PC-3 (cell line): Measurements from ENCODE around the gene CELF6. TPM values are rescaled to one million over a fixed set of nuclear protein-coding genes. Genes with fewer than 3 reads are reported as not detected.

Experiments
- ATAC-seq: fragments of 200-7000 bp; cut with Tn5 transposase; 2 replicates; pipeline ENCODE4 v1.9.1; 2020; ENCODE audit warnings: mild to moderate bottlenecking, moderate library complexity
- BruUV-seq: library from RNA; stranded (reverse); fragments of 400-500 nt; replicated peaks from 2 replicates; lab custom pipeline; 2021; lab: Mats Ljungman, UMichigan
- CTCF ChIA-PET: fragments of 300-600 bp; sonication (Branson Sonifier 250); formaldehyde crosslinking; loops from one replicate; lab custom pipeline; 2022; ENCODE audit warnings: antibody characterized with exemption; lab: Charles Lee
- POLR2A ChIA-PET: fragments of 300-600 bp; sonication (Branson Sonifier 250); formaldehyde crosslinking; loops from one replicate; lab custom pipeline; 2022; ENCODE audit warnings: antibody characterized with exemption; ENCODE audit not compliant: unreplicated experiment; lab: Charles Lee
- DNase-seq: peaks from one replicate; pipeline ENCODE4 v3.0.0-alpha.2; 2015
- H2AFZ ChIP-seq: fragments of 300-600 bp; sonication (generic); 2 replicates; pipeline ENCODE4 v1.6.0; 2016; ENCODE audit warnings: antibody characterized with exemption, low read length
- H3F3A ChIP-seq: fragments of 300-600 bp; sonication (generic); one replicate; pipeline ENCODE4 v1.6.0; 2017; ENCODE audit warnings: antibody characterized with exemption, low read length, control low read depth, mild to moderate bottlenecking; ENCODE audit not compliant: unreplicated experiment
- H3K27ac ChIP-seq: fragments of 300-600 bp; sonication (generic); 2 replicates; pipeline ENCODE4 v1.5.1; 2016; ENCODE audit warnings: mild to moderate bottlenecking, low read length
- H3K27me3 ChIP-seq: fragments of 300-600 bp; sonication (generic); 2 replicates; pipeline ENCODE4 v1.6.1; 2016; ENCODE audit warnings: low read length, mixed read lengths
- H3K36me3 ChIP-seq: fragments of 300-600 bp; sonication (generic); 2 replicates; pipeline ENCODE4 v1.6.1; 2016; ENCODE audit warnings: low read depth, mixed run types, low read length, mixed read lengths
- H3K4me1 ChIP-seq: fragments of 300-600 bp; sonication (generic); 2 replicates; pipeline ENCODE4 v1.5.1; 2016; ENCODE audit warnings: low read length; ENCODE audit not compliant: insufficient read depth
- H3K4me2 ChIP-seq: fragments of 300-600 bp; sonication (generic); 2 replicates; pipeline ENCODE4 v1.6.0; 2016; ENCODE audit warnings: low read length
- H3K4me3 ChIP-seq: fragments of 300-600 bp; sonication (generic); 2 replicates; pipeline ENCODE4 v1.5.1; 2016; ENCODE audit warnings: mild to moderate bottlenecking, low read length, mixed read lengths
- H3K79me2 ChIP-seq: fragments of 300-600 bp; sonication (generic); 2 replicates; pipeline ENCODE4 v1.6.1; 2017; ENCODE audit warnings: low read length, mixed read lengths
- H3K9ac ChIP-seq: fragments of 300-600 bp; sonication (generic); 2 replicates; pipeline ENCODE4 v1.6.0; 2016; ENCODE audit warnings: mild to moderate bottlenecking, low read length
- H3K9me2 ChIP-seq: fragments of 300-600 bp; sonication (generic); replicated peaks from 2 replicates; pipeline ENCODE4 v1.6.1; 2016; ENCODE audit warnings: mixed run types, low read length, mixed read lengths
- H3K9me3 ChIP-seq: fragments of 300-600 bp; sonication (generic); 2 replicates; pipeline ENCODE4 v1.6.1; 2016; ENCODE audit warnings: low read length, mixed read lengths
- H4K20me1 ChIP-seq: fragments of 300-600 bp; sonication (generic); 2 replicates; pipeline ENCODE4 v1.6.1; 2016; ENCODE audit warnings: low read length, mixed read lengths
- EZH2 ChIP-seq: fragments of 300-600 bp; sonication (generic); IDR thresholded peaks from one replicate; pipeline ENCODE4 v1.6.1; 2017; ENCODE audit warnings: antibody characterized with exemption, mild to moderate bottlenecking, low read length; ENCODE audit not compliant: unreplicated experiment
- EZH2phosphoT487 ChIP-seq: fragments of 300-600 bp; sonication (generic); IDR thresholded peaks from 2 replicates; pipeline ENCODE4 v1.6.1; 2018; ENCODE audit warnings: mild to moderate bottlenecking, antibody characterized with exemption, low read length, borderline replicate concordance
- intact Hi-C: fragments of 100-400 bp; cut with micrococcal nuclease; formaldehyde crosslinking; loops from 2 replicates; pipeline ENCODE4 v1.9.0; 2023
- total RNA-seq: library from RNA; depleted of rRNA; stranded (reverse); fragments of >200 nt; gene quantifications from 2 replicates; pipeline ENCODE4 v1.2.3, GENCODE V29; 2014
- TF ChIP-seq, protein P1 (sequence below): fragments of 300-600 bp; sonication (generic); conservative IDR thresholded peaks from 2 replicates; pipeline ENCODE4 v1.5.1; 2017; ENCODE audit warnings: antibody characterized with exemption, low read depth, mild to moderate bottlenecking, low read length

CELF6 gene
- total RNA-seq, 1 experiment from 2014 or later: not detected

DNA sequence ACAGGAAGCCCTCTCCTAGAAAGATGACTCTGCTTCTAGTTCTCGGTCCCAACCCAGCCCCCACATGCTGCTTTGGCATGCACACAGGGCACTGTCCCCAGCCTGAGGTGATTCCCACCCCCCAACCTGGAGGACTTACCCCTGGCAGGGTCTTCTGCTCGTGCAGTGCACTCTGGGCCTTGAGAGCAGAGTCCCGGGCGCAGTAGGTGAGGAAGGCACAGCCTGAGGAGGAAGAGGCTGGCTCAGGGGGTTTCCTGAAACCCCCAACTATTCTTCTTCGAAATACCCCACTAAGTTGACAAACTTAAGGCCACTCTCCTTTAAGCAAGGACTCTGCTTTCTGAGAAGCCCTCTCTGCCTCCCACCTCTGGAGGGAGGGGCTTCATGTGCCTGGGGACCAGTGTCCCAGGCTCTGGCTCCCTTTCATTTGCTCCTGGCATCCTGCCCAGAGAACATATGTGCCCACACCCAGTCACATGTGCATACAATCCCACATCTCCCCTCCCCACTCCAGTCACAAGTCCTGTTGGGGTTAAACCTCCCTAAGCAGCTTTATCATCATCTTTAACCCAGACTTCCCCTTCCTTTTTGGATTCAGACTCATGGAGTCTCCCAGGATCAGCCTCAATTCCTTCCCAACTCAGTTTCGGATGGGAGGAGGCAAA, 4.1 kb downstream of the CELF6 start:
- no peak overlapping the region for H3K4me2 ChIP-seq
- no peak for DNase-seq
- H3K27me3 ChIP-seq: peaks cover 4% of the 10 kb centered on the region; the same call in 1 of the 2 replicates
- ChIA-PET CTCF (no interaction called here), POLR2A (no interaction called here)
- no peaks in the 10 kb centered on the region for H3K9me3 ChIP-seq
- H3K9ac ChIP-seq: no peak overlapping the region
- H3K36me3 ChIP-seq: no peaks in the 10 kb centered on the region; the same call in 1 of the 2 replicates
- no peak overlapping the region for H3K27ac ChIP-seq
- ATAC-seq: no peak
- no peaks in the 10 kb centered on the region for H3K9me2 ChIP-seq
- no peak overlapping the region for H3K4me3 ChIP-seq
- H4K20me1 ChIP-seq: no peaks in the 10 kb centered on the region
- intact Hi-C loops: no loop called here
- BruUV-seq: no TSS peak
- H3F3A ChIP-seq: no peaks in the 10 kb centered on the region
- no peaks in the 10 kb centered on the region for H3K4me1 ChIP-seq
- H3K79me2 ChIP-seq: no peaks in the 10 kb centered on the region
- no peak overlapping the region for H2AFZ ChIP-seq
- TF ChIP-seq, protein P1, sequence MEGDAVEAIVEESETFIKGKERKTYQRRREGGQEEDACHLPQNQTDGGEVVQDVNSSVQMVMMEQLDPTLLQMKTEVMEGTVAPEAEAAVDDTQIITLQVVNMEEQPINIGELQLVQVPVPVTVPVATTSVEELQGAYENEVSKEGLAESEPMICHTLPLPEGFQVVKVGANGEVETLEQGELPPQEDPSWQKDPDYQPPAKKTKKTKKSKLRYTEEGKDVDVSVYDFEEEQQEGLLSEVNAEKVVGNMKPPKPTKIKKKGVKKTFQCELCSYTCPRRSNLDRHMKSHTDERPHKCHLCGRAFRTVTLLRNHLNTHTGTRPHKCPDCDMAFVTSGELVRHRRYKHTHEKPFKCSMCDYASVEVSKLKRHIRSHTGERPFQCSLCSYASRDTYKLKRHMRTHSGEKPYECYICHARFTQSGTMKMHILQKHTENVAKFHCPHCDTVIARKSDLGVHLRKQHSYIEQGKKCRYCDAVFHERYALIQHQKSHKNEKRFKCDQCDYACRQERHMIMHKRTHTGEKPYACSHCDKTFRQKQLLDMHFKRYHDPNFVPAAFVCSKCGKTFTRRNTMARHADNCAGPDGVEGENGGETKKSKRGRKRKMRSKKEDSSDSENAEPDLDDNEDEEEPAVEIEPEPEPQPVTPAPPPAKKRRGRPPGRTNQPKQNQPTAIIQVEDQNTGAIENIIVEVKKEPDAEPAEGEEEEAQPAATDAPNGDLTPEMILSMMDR: no peak
- TF ChIP-seq EZH2phosphoT487 (no peak), EZH2 (no peak)

- no peaks in the 10 kb centered on the region for H3K9me2 ChIP-seq
- H3K27ac ChIP-seq: no peak overlapping the region
- ChIA-PET CTCF (no interaction called here), POLR2A (no interaction called here)
- ATAC-seq (no peak), DNase-seq (no peak)
- intact Hi-C loops: no loop called here
- H3K9ac ChIP-seq: no peak overlapping the region
- no peaks in the 10 kb centered on the region for H3K9me3 ChIP-seq
- no peaks in the 10 kb centered on the region for H3K4me1 ChIP-seq
- H4K20me1 ChIP-seq: no peaks in the 10 kb centered on the region
- no TSS peak for BruUV-seq
- H3K36me3 ChIP-seq: no peaks in the 10 kb centered on the region; the same call in 1 of the 2 replicates
- H2AFZ ChIP-seq: no peak overlapping the region
- TF ChIP-seq EZH2phosphoT487 (no peak), EZH2 (no peak)
- TF ChIP-seq, protein P1: no peak
- no peaks in the 10 kb centered on the region for H3F3A ChIP-seq
- H3K79me2 ChIP-seq: no peaks in the 10 kb centered on the region
- H3K27me3 ChIP-seq: peaks cover under 1% of the 10 kb centered on the region; the same call in 1 of the 2 replicates
- no peak overlapping the region for H3K4me2 ChIP-seq
- no peak overlapping the region for H3K4me3 ChIP-seq
Measured at GRCh38 chr15:72313881-72314280, 6.1 kb downstream of the CELF6 start.

GRCh38 chr15:72313448-72313840, 6.5 kb downstream of the CELF6 start:
- ATAC-seq (no peak), DNase-seq (no peak)
- ChIA-PET CTCF (interaction anchor here (0.7 kb wide), 1 partner anchor 14 kb away, joined by 3 read pairs; no protein-coding TSS in a partner anchor), POLR2A (no interaction called here)
- H3K9ac ChIP-seq: no peak overlapping the region
- H3K4me1 ChIP-seq: no peaks in the 10 kb centered on the region
- H3K4me3 ChIP-seq: no peak overlapping the region
- intact Hi-C loops: no loop called here
- no peaks in the 10 kb centered on the region; the same call in 1 of the 2 replicates for H3K36me3 ChIP-seq
- H2AFZ ChIP-seq: no peak overlapping the region
- H3K4me2 ChIP-seq: no peak overlapping the region
- H3K9me3 ChIP-seq: no peaks in the 10 kb centered on the region
- BruUV-seq: no TSS peak
- no peaks in the 10 kb centered on the region for H4K20me1 ChIP-seq
- H3K79me2 ChIP-seq: no peaks in the 10 kb centered on the region
- H3K27me3 ChIP-seq: no peaks in the 10 kb centered on the region
- no peak for TF ChIP-seq EZH2
- TF ChIP-seq, protein P1: no peak
- H3K9me2 ChIP-seq: no peaks in the 10 kb centered on the region
- no peaks in the 10 kb centered on the region for H3F3A ChIP-seq
- no peak overlapping the region for H3K27ac ChIP-seq
